Measurements from ENCODE around the gene MFSD6.
"Not testable (repeated sequence)": the region's sequence is repeated elsewhere in the genome, so short reads cannot be mapped to it uniquely, and the experiment has no call there.

MFSD6 gene

DNA sequence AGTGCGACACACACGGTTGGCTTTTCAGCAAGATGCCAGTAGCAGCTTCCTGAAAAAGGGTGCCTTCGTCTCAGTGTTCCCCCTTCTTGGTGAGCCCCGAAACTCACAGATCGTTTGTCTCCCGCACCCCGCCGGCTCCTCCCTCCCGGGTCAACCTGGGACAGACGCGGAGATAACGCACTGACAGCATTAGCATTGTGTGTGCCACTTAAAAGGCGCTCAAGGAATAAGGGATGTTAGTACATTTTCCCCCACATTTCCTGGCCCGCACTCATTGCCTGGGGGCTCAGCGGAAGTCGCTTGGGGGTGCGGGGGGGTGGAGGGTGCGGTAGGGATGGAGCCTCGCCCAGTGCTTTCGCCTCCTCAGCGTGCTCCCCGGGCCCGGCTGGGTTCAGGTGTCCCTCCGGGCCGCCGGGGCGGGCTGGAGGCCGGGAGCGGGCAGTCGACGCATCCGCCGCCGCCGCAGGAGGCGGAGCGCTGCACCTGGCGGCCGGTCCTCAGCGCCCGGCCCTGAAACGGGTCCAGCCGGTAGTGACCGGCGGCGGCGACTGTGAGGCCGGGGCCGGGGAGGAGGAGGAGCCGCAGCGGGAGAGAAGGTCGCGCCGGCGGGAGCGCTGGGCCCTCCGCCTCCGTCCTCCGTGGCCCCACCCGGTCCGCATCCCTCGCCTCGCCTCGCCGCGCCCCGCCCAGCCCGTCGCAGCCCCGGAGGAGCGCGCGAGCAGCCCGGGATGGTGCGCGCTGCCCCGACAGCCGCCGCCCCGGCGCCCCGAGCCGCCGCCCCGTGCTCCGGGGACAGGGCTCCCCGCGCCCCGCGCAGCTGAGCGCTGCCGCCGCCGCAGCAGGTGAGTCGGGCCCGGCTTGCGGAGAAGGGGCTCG is at the start of gene MFSD6:
MFSD6 (plus strand) TSS at position 694 of the 876 bp plus-strand sequence. CDS start 27,675 bp downstream, outside the sequence.
- peak; percentile 69 for DNase-seq

DNA sequence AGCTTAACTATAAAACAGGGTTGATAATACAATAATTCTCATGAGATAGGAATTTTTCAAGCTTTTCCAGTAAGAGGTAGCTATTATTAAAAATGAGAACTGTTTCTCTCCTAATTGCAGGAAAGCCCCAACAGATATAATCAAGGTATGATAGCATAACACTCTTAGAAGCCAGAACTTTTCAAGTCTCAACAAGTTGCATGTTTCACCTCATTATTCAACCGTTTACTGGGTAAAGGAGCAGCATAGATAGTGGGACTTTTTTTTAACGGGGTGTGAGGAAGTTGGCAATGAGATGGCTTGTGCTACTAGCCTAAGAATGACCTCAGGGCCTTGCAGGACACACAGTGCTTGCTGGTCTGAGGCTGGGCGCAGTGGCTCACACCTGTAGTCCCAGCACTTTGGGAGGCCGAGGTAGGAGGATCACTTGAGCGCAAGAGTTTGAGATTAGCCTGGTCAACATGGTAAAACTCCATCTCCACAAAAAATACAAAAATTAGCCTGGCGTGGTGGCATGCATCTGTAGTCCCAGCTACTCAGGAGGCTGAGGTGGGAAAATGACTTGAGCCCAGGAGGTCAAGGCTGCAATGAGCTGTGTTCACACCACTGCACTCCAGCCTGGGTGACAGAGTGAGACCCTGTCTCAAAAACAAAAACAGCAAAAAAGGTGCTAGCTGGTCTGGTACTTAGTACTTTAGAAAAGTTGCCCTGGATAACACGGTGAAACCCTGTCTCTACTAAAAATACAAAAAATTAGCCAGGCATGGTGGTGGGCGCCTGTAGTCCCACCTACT is 49.3 kb upstream of the MFSD6 start:
- not testable (repeated sequence) for DNase-seq

DNA sequence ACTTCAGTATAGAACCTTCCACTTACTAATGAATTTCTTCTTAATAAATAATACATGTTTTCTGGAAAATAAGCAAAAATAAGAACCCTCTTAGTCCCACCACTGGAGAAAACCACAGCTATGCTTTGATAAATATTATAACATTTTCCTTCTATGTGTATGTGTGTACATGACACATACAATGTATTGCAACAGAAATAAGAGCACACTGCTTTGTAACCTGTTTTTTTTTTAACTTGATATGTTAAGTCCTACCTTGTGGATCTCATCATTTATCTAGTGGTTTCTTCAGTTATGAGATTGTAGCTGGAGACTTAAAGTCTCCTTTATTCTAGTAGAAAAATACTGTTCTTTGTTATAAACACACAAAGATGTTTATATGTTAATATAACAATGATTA is 47.6 kb upstream of the MFSD6 start:
- no peak for DNase-seq

DNA sequence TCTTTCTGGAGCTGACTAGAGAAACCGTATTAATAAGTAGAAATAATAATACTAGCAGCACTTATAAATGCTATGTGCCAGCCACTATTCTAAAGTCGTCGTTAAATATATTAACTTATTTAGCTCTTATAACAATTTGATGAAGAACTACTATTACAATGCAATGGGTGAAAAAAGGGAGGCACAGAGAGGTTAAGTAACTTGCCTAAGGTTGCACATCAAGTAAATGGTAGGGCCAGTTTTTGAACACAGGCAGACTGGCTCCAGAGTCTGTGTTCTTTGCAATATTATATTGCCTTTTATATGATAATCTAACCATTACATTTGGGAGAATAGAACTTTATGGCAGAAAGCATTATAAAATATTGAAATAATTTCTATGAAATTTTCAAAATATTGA is 47.2 kb upstream of the MFSD6 start:
- DNase-seq: no peak

DNA sequence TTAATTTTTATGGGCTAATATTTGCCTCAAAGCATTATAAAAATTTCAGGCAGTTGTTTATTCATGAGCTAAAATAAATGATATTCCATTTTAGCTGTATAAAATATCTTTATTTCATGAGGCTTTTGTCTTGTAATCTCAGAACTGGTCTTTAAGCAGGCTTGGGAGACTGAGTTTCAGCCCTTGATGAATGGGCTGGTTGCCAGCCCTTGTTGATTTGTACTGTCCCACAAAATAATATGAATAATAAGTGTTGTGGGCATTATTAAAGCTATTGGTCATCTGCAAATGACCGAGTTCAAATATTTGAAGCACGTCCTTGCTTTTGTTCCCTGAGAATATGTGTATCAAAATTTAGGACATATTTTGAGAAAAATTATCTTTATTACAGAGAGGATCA is 46.6 kb upstream of the MFSD6 start:
- DNase-seq: no peak

DNA sequence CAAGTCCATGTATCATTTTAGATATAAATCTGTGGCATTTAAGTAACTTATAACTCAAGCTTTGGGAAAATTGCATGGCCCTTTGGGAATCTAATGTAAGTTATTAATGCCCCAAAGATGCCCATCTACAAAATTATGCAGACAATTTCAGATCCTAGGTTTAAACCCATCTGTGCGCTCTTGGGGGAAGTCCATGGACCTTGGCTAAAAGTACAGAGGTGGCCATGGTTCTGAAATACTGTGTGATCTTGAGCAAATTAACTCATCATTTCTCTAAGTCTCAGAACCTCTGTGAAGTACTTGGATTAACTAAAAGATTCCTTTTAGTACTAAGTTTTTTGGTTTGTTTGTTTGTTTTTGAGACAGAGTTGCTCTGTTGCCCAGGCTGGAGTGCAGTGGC is 45.3 kb upstream of the MFSD6 start:
- DNase-seq: no peak

DNA sequence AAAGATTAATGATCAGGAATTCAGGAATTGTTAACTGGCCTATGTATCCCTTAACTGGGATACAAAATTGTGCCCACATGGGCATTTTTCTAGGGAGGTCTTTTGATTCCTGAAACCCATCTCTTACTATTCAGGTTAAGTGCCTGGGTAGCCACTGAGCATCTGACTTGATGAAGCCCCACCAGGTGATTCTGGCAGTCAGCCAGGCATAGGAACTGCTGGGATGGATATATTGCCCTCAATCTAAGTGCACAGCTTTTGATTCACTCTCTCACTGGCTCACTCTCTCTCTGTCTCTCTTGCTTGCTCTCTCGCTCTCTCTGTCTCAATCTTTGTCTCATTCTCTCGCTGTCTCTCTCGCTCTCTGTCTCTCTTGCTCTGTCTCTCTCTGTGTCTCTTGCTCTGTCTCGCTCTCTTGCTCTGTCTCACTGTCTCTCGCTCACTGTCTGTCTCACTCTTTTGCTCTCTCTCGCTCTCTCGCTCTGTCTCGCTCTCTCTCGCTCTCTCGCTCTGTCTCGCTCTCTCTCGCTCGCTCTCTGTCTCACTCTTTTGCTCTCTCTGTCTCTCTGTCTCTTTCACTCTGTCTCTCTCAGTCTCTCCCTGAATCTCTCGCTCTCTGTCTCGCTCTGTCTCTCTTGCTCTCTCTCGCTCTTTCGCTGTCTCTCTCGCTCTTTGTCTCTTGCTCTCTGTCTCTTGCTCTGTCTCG is 42.5 kb upstream of the MFSD6 start:
- DNase-seq: no peak

DNA sequence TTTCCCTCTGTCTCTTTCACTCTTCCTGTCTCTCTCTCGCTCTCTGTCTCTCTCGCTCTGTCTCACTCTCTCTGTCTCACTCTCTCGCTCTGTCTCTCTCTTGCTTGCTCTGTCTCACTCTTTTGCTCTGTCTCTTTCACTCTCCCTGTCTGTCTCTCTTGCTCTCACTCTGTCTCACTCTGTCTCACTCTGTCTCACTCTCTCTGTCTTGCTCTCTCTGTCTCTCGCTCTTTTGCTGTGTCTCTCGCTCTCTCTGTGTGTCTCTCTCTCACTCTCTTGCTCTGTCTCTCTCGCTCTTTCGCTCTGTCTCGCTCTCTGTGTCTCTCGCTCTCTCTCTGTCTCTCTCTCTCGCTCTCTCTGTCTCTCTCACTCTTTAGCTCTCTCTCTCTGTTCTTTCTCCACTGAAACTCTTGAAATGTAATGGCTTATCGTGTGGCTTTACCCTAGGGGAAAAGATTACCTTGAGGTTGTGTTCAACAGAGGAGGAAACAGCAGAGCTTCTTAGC is 41.9 kb upstream of the MFSD6 start:
- DNase-seq: no peak

DNA sequence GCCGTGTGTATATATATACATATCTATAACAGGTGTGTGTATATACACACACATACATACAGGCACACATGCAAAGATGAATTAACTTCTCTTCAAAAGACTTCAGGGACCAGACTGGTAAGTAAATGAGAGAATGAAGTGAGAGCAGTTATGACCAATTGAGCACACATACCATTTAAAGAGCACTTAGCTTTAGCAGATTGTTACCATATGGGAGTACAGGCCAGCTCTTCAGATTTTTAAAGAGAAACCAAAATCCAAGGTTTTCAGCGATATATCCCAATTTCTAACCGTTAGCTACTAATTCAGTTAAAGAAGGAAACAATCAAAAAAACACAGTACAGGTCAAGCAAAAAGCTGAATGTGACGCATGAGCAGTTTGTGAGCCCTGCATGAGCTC is 41.1 kb upstream of the MFSD6 start:
- DNase-seq: no peak

DNA sequence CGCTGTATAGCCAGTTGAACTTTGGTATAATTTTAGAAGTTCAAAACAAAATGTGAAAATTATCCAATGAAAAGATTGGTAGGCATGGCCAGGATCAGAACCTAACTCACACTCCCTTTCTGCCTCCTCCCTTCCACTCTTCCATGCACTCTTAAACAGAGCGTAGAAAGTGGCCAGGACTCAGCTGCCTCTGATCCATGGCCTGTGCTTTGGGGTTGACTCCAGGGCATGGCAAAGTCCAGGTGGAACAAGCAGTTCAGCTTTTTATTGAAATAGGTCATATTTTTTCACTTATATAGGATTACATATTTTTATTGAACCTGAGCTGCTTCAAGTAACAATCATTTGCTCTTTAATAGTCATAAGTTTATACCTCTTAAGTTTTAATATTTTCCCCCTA is 38.5 kb upstream of the MFSD6 start:
- DNase-seq: no peak

DNA sequence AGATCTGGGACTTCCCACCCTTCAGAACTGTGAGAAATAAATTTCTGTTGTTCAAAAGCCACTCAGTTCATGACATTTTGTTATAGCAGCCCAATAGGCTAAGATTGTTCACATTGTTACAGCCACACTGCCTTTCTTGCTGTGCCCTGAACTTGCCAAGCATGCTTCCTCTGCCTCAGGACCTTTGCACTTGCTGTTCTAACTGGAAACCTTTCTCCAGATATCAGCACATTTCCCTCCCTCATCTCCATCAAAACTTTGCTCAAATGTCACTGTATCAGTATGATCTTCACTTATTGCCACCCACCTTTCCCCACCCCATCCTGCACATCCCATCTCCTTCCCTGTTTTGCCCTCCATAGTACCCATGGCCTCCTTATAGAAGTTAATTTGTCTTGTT is 32.1 kb upstream of the MFSD6 start:
- DNase-seq: no peak

DNA sequence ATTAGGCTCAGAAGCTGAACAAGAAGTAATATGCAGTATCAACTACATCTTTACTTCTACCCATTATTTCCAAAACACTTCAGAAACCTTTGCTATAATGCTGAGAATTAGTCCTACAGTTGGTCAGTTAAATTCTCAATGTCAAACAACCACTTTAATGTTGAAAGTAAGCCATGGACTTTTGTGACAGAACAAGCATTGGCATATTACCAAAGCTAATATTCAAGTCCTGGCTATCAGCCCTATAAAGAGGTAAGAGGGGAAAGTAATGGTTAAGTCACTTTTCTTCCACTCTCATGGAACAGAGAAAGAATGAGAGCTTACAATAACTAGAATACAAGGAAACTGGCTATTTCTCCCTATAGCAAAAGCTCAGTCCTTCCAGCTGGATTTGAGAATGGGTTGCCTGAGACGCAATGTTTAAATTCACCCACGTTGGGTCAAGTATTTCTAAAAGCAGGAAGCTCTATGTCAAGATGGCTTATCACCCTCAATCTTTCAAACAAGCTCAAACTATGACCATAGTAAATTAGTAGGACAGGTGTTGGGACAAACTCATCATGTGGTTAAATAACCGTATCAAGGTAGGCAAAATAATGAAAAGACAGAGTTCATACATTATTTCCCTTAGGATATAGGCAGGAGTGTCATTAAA is 31.4 kb upstream of the MFSD6 start:
- no peak for DNase-seq

DNA sequence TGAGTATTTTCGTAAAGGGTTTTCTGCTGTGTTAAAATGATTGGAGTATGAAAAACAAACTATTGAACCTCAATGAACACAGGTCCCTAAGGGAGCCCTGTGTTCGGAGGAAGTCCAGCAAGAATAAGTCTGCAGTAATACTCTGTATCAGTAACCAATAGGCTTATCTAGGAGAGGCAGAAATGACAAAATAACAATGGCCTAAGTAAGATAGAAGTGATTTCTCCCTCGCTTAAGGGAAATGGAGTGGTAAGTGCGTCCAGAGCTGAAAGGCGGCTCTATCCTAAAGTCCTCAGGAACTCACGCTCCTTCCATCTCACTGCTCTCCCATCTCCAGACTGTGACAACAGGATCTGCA is 29.3 kb upstream of the MFSD6 start:
- no peak for DNase-seq

DNA sequence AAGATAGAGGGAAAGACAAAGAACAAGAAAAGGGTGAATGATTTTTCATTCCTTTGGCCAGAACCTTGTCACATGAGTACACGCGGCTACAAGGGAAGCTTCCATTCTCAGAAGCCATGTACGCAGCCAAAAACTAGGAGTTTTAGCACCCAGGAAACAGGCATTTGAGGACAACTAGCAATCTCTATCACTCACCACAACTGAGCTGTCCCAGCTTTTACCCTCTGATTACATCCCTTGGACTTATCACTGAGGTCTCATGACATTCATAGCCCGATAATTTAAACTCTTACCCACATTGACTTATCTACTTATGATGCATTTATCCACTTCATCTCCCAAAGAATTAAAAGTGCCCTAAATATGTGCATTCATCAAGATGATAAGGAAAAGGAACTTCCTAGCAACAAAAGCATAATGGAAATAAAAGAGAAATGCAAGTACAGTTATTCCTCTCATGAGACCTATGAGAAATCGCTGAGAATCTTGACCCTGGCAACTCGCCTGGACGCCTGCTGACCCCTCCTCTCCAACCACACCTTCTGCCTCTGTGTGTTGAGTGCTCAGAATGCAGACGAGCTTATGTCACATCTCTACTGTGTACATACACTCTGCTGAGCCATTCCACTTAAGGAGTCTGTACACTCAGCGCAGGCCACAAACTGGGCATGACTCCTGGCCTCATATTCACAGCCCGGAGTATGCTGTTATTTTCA is 28.7 kb upstream of the MFSD6 start:
- no peak for DNase-seq

DNA sequence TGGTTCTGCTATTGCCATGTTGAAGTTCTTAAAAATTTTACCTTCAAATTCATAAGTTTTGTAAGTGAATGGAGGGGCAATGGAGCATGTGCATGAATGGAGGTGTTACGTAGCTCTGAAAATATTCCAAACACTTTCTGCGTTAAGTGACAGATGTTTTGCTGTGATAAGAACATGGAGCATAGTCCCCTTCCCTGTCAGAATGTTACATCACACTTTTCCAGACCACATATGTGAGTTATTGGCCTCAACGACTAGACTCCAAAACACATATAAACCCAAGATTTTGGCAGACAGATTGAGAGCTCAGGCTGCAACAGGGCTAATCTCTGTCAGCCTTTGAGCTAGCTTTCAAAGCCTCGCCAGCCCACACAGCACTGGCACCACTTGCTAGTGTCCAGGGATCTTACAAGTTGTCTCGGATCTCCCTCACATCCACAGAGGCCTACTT is 27.2 kb upstream of the MFSD6 start:
- no peak for DNase-seq

DNA sequence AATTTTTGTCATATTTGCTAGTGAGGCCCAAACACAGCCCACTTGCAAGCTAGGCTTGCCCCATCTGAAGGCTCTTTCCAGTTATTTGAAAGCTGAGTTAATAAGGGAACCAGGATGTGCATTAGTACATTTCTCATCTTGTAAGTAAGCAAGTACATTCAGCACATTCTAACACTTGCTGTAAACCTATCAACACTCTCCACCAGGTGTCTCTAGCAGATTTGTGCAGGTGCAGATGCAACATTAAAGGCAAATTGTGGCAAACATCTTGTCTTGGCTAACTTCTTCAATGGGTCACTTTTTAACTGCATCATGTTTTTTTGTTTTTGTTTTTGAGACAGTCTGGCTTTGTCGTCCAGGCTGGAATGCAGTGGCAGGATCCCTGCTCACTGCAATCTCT is 25.3 kb upstream of the MFSD6 start:
- DNase-seq: peak; percentile 73

DNA sequence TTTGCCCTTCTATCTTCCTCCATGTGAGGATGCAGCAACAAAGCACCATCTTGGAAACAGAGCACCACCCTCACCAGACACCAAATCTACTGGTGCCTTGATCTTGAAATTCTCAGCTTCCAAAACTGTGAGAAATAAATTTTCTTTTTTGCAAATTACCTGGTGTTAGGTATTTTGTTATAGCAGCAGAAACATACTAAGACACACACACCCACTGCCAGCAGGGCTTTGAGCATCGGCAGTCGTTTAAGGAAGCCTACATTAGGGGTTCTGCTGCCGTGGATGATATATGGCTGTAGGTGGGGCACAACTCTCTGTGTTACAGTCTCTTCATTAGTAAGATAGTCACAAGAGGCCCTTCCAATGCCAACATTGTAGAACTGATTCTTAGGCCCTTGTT is 20.7 kb upstream of the MFSD6 start:
- DNase-seq: no peak

DNA sequence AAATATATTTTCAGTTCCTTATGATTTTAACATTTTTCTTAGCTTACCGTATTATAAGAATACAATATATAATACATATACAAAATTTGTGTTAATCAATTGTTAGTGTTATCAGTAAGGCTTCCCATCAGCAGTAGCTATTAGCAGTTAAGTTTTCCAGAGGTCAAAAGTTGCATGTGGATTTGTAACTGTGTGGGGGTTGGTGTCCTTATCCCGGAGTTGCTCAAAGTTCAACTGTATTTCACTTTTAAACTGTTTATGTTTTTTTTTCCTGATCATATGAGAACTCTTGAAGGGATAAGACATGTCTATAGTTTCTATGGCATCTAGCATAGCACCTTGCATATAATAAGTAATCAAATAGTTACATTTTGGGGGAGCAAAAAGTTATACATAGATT is 11.9 kb upstream of the MFSD6 start:
- DNase-seq: no peak

DNA sequence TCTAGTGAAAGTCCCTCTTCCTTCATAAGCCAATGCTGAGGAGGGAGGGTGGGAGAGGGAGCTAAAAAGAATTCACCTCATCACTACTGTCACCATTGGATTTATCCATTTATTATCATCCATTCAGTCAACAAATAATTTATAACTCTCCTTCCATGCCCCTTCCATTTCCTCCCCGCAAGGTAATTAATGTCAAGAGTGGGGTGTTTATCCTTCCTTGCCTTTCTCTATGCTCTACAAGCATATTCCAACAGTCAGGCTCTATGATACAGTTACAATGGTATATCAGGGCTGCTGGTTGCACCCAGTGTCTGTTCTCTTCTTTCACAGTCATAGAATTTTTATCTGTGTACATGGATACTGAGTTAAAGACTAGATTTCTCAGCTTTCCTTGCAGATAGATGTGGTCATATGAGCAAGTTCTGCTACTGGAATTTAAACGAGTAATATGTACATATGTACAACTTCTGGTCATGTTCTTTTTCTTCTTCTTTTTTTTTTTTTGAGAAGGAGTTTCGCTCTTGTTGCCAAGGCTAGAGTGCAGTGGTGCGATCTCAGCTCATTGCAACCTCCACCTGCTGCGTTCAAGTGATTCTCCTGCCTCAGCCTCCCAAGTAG is 5.1 kb upstream of the MFSD6 start:
- DNase-seq: no peak

DNA sequence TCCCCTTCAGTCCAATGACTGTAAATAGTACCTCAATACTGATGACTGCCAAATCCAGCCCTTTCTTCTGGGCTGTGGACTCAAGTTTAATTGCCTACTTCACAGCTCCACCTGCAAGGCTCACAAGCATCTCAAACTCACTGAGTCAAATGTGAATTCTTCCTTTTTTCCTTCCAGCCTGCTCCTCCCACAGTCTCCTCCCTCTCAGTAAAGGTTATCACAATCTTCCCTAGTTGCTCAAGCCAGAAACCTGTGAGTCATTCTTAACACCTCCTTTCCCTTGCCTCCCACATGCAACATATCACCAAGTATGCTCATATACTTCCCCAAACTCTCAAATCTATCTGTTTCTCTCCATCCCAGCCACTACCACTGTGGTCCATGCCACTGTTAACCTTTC is 3.7 kb upstream of the MFSD6 start:
- no peak for DNase-seq

DNA sequence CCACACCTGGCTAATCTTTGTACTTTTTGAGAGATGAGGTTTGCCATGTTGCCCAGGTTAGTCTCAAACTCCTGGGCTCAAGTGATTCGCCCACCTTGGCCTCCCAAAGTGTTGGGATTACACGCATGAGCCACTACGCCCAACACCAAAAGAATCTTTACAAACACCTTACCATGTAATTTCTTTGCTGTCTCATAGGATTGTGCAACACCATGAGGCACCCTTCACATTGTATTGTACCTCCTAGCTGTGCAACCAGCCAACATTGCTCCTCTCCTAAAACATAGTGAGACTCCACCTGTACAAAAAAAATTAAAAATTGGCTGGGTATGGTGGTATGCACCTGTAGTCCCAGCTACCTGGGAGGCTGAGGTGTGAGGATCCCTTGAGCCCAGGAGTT is 3.1 kb upstream of the MFSD6 start:
- DNase-seq: no peak

DNA sequence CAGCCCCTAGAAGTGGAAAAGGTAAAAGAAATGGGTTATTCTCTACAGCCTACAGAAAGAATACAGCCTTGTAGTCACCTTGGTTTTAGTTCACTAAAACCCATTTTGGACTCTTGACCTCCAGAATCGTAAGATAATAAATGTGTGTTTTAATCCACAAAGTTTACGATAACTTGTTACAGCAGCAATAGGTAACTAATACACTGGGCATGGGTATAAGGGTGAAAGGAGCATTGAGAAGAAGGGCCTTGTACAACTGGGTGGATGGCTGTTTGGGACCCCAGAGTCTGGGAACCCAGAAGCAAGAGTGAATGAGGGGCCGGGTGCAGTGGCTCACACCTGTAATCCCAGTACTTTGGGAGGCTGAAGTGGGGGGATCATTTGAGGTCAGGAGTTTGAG is 2.2 kb upstream of the MFSD6 start:
- no peak for DNase-seq

All from CD4-positive, alpha-beta T cell treated with Interleukin-12 subunit alpha and Interleukin-12 subunit beta, for 1 hour (primary cell).